ENCODE results near the gene RAB28. TPM values are rescaled to one million over a fixed set of nuclear protein-coding genes. Genes with fewer than 3 reads are reported as not detected.

RAB28 gene
- polyA plus RNA-seq, 10 donors = 14.9 to 22.1 (median 18.8) TPM

DNA sequence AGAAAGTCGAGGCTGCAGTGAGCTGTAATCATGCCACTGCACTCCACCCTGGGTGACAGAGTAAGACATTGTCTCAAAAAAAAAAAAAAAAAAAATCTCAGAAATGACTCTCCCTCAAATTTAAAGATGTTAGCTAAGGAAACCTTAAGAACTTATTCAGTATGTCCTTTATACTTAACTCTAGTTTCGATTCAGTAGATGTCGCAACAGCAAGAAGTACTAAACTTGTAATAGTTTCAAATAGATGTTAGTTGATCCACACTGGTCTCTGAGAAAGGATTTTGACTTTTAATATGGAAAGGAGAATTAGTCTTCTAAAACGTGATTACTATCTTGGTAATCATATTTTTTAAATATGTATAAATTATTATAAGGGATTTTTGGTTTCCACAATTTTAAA, 30.6 kb upstream of the RAB28 start:
- no peak for DNase-seq

DNA sequence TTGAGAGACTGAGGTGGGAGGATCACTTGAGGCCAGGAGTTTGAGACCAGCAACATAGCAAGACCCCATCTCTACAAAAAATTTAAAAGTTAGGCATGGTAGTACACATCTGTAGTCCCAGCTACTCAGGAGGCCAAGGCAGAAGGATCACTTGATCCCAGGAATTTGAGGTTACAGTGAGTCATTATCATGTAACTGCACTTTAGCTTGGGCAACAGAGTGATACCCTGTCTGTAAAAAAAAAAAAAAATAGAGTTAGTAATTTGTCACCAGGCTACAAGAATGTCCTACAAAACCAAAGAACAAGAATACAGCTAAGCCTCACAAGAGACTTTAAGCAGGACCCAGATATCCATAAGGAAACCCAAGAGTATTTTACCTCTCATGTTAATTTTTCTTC, 27.0 kb upstream of the RAB28 start:
- DNase-seq = no peak

DNA sequence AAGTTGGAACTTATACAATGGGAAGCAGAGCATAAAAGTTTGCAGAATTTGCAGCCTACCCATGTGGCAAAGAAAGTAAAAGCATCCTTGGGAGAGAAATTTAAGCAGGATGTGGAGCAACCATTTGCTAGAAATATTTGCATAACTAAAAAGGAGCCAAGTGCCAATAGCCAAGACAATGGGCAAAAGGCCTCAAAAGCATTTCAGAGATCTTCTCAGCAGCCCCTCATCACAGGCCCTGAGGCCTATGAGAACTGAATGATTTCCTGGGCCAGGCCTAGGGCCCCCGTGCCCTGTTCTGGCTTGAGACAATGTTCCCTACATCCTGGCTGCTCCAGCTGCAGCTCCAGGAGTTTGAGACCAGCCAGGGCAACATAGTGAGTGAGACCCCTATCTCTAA, 25.3 kb upstream of the RAB28 start:
- DNase-seq = no peak

DNA sequence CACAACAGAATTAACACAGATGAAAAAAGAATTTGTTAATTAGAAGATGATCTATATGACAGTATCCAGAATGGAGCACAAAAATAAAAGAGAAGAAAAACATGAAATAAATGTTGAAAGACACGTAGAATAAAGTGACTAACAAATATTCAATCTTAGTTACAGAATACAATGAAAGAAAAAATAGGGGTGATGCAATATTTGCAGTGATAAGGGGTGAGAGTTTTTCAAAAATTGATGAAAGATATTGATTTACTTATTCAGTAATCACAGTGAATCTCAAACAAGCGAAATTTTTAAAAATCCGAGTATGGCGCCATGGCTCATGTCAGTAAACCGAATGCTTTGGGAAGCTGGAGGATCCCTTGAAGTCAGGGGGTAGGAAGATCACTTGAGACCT, 20.2 kb upstream of the RAB28 start:
- DNase-seq = no peak

DNA sequence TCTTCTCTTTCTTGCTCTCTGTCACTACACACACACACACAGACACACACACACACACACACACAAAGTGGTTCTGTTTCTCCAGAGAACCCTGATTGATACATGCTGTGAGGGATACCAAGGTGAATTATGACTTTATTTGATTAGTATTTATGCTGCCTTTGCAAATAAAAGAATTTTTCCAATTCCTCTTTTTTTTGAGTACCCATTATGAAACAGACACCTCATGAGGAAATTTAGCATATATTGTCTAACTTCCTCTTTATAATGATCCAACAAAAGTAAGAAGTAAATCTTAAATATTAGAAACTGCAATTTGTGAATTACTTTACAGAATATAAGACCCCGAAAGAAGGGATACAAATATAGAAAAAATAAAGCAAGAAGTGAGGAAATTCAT, 14.3 kb upstream of the RAB28 start:
- DNase-seq = no peak

DNA sequence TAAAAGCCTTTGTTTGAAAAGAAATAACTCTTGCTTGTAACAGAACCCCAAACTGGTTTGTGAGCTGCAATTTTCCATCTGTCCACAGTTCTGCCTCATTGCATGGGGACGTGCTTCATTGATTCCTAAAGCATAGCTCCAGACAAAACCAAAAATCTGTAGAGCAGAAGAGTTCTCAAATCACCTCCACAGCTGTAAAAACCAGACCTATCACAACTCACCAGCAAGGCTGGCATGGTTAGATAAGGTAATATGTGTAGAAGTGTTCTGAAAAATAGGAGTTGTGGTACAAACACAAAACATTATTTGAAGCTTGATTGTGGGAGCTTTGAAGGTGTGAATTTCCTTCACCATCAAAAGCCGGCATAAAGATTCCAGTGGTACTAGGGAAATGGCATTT, 12.5 kb upstream of the RAB28 start:
- no peak for DNase-seq

DNA sequence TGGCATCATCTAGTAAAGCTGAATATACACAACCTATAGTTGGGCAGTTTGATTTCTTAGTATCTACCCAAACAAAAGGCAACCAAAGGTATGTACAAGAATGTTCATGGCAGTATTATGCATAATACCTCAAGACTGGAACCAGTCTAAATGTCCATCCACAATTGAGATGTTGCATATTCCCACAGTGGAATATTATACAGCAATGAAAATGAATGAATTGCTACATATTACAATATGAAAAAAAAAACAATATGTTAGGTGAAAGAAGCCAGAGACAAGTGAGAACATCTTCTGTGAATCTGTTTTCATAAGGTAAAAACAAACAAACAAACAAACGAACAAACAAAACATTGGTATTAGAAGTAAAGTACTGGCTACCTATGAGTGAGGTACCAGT, 11.6 kb upstream of the RAB28 start:
- DNase-seq = no peak

DNA sequence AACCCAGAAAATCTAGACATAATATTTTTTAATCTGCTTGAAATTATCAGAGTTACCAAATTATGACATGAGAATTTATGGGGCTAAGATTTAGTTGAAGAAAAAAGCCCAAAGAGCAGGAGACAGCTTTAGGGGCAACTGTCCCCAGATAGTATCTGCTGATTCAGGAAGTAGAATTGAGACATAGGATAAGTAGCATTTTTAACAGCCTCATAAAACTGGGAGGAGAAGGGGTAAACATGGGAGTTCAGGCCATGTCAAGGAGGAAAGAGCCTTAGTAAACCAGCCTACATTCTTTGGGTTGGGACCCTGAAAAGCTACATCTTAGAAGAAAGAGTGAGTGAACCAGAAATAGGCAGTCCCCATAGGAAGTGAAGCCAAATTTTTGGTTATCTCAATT, 9.7 kb upstream of the RAB28 start:
- no peak for DNase-seq

DNA sequence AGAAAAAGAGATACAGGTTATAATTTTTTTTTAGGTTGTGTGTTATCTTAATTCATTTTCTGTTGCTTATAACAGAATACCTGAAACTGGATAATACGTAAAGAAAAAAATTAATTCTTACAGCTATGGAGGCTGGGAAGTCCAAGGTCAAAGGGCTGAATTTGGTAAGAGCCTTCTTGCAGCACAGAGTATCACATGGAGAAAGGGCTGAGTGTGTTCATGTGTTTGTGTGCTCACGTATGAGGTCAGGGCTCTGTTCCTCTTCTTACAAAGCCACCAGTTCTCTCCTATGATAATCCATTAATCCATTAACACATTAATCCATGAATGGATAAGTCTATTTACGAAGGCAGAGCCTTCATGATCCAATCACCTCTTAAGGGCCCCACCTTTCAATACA, 8.6 kb upstream of the RAB28 start:
- no peak for DNase-seq

DNA sequence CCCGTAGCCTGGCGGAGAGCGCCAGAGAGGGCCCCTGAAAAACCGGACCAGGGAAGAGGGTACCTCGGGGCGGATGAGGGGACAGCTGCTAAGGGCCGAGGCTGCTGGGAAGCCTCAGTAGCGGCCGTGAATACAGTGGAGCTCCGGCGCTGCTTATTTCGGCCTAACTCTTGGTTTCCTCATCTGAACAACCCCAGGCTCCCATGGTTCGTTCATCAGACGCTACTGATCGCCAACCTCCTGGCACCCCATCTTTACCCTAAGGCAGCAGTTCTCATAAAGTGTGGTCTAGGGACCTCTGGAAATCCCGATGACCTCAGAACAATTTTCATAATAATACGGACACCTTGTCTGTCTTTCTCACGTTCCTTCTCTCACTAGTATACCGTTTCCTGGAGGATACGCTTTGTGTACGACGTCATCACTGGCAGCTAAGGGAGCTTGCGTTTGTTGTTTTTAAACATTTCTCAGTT, 645 bp upstream of the RAB28 start:
- DNase-seq = peak in 1 of 3 donors; percentile 30

DNA sequence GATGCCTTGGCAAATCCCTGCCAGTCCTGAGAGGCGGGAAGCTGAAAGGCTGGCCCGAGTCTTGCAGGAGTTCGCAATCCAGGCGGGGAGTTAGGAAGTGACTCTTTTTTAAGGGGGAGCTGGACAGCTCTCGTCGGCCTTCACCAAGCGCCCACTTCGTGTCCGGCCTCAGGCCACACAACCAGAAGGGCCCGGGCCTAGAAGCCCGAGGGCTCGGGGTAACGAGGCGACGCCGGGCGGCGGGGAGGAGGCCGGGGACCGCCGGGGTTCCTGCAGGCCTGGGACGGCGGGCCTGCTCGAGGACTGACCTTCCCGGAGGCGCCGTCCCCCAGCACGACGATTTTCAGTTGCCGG, 395 bp downstream of the RAB28 start:
- DNase-seq = peak in 2 of 3 donors; percentile 52 to 65

DNA sequence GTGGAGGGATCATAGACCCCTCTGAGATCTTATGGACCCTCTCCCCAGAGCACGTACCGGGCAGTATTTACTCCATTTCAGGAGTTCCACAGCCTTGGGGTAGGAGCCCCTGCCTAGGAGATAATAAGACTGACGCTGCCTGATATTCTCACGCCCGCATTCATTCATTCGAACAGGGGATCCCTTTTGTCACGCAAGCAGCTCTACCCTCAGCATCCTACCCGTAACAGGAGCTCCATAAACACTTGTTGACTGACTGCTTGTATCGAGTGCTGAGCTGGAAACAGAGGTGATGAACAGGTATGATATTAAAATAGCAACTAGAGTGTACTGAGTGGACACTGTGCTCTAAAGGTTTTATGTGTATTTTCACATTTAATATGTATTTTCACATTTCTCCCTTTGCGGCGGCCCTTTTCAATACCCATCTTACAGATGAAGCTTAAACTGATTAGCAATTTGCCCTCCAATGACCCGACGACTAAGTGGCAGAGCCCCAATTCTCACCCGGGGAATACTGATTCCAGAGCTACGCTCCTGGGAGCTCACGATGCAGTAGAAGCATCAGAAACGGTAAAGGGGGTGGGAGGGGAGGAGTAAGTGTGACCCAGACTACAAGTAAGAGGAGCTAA, 888 bp downstream of the RAB28 start:
- DNase-seq = peak in 1 of 3 donors; percentile 3

DNA sequence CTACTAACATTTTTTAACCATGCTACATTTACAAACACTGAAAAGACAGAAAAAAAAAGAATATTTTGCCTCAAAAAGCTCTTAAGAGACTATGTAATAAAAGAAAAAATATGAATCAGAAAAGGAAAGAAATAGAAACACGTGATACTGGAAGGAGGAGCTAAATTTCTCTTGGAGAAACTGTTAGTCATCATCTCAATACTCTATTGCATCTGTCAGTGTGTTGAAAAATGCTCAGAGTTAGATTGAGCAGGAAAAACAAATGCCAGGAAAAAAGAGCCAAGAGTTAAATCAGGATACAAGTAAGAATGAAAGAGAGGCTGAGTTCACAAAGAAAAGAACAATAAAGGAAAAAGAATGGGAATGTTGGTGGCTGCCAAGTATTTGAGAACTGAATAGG, 2.6 kb downstream of the RAB28 start:
- no peak for DNase-seq

DNA sequence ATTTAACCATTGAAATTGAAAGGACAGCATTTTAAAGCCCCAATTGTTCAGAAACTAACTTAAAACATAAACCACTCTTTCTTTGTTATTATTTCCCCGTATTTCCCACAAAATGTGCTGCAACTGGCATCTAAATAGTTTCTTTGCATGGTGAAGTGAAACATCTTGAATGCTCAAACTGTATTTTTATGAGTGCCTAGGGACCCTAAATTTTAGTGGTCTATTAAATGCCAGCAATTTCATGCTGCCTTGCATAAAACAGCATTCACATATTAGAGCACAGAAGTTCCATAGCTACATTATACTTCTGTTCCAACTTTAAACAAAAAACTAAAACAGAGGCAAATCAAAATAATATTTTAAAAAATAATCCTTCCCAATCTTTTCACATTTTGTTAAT, 5.4 kb downstream of the RAB28 start:
- peak in 1 of 3 donors; percentile 25 for DNase-seq

DNA sequence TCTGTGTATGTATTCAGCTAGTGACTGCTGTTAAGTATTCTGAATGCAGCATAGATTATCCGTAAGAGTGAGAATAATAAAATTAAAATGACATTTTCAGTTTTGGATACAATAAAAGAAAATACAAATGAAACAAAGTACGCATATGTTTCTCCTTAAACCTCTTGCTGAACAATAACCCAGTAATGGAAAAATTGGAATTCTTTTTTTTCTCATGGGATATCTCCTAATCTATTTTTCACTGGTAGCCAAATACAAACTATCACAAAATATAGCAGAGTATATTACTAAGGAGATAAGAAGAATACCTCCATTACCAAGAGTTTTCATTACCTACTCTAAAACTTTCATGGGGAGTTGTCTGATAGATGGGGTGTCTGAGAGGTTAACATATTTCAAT, 6.0 kb downstream of the RAB28 start:
- DNase-seq = peak in 2 of 3 donors; percentile 12 to 44

DNA sequence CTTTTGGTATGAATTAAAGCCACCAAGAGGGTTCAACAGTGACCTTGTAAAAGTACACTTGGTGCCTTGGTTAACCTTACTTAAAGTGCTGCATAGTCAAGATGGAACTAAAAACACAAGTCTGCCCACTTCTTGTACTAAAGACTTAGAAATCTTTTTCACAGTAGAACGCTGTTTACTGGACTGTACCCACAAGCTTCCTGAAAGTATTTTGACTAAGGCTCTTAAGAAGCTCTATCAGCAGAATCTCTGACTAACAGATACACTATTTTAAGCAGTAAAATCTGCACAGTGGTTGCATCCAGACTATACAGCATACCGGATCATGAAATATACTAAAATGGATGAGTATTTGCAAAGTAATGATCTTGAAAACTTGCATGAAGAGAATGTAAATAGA, 7.2 kb downstream of the RAB28 start:
- DNase-seq = peak in 1 of 3 donors; percentile 18

DNA sequence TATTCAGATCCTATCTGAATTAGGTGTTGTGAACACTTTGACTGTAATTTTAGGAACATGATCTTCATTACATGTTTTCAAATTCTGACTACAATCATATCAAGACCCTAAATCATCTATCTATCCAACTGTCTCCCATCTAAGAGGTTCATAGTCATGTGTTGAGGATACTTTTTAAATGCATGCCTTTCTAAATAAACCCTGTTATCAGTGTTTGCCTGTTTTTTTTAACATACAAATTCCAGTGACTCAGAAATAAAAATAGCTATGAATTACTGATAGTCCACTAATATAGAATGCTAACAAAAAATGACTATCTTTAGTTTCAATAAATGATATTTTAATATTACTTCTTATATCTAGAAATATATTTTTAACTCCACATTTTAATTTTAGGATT, 8.0 kb downstream of the RAB28 start:
- no peak for DNase-seq

DNA sequence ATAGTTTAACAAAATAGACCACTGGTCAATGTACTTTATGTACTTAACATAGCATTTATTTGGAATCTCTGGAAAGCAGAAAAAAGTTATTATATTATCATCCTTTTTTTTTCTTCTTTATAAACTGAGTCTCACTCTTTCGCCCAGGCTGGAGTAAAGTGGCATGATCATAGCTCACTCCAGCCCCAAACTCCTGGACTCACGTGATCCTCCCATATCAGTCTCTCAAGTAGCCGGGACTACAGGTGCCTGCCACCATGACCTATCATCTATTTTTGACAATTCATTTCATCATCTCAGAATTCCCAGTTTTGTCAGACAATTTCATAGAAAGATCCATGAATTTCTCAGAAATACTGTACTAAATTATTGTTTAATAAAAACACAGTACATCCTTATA, 12.7 kb downstream of the RAB28 start:
- DNase-seq = no peak

DNA sequence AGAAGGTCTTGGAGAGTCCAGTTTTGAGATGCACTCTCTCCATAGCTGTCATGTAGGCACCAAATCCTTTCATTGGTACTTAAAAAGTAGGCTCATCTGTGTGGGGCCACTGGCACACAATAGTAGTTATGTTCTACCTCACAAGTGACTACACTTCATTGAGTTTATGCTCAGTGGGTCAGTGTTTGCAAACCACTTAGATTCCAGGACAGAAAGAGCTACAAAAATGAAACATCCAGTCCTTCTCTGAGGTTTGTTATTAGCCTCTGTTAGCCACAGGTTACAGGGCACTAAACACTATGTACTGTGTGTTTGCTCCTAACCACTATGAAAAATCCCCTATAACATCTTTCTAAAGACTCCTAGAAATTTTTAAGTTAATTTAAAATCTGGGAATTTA, 13.8 kb downstream of the RAB28 start:
- no peak for DNase-seq

DNA sequence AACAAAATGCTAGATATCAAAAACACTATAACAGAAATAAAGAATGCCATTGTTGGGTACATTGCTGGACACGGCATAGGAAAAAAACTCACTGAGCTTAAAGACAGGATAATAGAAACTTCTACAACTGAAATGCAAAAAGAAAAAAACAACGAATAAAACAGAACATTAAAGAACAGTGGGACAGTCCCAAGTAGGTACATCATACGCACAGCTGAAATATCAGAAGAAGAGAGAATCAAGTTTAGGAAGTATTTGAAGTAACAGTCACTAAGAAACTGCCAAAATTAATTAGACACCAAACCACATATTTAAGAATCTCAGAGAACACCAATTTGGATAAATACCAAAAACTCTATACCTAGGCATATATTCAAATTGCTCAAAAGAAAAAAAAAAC, 19.2 kb downstream of the RAB28 start:
- no peak for DNase-seq

DNA sequence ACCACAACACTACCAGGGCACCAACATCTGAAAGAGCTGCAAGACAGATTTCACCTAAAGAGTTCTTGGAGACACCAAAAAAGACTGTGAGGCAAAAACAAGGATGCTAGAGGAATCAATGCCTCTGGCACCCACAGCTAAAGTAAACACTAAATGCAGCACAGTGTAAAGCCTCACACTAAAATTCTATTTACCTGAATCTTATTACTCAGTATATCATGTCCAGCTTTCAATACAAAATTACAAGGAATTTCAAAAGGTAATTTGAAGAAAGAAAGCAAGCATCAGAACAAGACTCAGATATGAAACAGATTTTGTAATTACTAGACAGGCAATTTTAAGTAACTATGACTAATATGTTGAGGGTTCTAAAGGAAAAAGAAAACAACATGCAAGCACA, 19.6 kb downstream of the RAB28 start:
- no peak for DNase-seq

DNA sequence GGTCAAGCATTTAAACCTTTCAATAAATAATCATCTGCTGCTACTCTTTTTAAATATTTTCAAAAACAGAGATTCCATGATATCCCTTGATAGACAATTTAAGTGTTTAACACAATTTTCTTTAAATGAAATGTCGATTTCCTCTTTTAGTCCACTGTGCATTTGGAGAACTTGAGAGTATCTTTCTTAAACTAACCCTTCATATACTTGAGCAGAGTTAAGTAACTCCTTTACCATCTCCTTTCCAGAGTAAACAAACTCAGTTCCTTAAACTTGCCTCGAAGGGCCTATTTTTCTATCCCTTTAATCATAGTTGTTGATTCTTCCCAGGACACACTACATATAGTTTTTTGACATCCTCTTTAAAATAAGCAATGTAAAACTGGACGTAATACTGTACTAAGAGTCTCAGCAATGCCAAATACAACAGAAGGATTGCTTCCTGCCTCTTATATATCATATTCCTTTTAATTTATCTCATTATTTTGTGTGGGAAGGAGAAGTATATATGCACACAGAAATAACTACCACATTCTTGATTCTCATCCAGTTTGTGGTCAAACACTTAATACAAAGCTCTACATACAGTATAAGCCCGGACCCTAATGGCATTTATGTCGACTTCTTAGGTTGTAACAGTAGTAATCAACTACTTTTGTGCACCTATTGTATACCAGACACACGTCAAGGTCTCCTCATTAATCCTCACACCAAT, 22.8 kb downstream of the RAB28 start:
- no peak for DNase-seq

DNA sequence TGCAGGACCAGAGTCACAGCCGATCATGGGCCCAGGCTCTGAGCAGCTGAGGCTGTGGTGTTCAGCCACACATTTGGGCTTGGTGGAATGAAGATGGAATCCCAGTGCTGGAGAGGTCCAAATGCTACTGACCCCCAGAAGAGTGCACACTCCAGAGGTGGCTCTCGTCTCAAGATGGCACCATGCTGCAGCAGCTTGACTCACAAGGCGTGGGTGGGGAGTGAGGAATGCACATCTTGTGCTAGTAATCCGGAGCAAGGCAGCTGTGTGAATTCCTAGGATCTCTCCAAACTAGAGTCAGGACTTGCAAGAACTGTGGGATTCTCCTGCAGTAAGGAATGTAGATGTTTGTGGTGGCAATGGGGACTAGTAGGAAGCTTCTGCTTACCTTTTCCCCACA, 28.7 kb downstream of the RAB28 start:
- DNase-seq = no peak

DNA sequence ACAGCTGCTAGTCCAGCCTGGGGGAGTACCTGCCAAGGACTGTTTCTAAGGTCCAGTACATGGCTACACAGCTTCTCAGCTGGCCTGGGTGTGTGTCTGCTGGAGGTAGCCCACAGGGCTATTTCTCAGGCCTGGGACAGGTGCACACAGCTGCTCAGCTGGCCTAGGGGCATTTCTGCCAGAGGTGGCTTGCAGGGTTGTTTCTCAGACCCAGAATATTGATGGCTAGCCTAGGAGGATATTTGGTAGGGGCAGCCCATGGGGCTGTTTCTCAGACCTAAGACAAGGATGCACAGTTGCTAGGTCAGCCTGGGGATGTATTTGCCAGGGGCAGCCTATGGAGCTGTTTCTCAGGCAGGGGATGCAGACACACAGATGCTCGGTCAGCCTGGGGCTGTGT, 29.4 kb downstream of the RAB28 start:
- no peak for DNase-seq

Data from muscle of back (tissue), 11 donors.